Measurements from ENCODE around the gene CD47. TPM values are rescaled to one million over a fixed set of nuclear protein-coding genes. Genes with fewer than 3 reads are reported as not detected.
A peak's percentile ranks its signal among the peaks of the same experiment; 100 is the strongest.

The CD47 gene
- total RNA-seq, 2 experiments from 2014 or later, result 88.7 to 91.6 TPM

DNA sequence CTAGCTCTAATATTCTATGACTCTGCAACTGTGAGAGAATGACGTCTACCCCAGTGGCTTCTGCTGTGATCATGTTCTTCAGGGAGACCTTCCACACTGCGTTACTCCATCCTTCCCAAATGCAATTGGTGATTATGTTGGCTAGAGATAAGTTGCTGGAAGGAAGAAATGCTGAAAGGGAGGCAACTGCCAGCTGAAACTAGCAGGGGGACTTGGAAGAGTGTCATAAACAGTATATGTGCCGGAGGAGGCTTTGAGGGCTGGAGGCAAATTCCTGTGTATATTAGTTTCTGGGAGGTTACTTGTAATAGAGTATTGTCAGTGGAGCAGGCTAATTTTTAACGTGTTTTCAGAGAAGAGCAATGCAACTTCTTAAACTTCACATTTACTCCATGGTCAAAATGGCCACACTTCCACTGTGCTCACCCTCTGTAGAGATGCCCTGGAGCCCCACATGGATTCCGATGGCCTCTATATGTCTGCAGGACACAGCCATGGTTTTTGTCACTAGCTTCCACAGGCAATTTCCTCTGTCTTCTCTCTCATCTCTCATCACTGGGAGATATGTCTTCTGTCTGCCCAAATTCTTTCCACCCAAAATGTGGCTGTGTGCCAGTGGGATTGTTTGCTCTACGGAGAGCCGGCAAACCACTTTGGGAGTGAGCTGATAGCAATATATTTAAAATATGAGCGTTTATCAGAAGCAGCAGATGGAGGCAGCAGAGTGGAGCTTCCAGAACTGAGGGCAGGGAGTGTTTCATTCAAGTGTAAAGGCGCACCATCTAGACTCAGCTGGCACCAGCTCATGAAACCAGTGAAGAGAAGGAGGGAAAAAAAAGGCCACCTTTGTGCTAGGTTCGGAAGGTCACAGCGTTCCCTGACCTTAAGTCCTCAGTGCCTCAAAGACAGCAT is 13.3 kb upstream of the CD47 start:
- no peaks in the 10 kb centered on the region for H3K9me3 Mint-ChIP-seq
- CTCF ChIA-PET, result interaction anchor here (1.1 to 1.4 kb wide), 2 partner anchors 11 to 13 kb away, joined by 3 to 4 read pairs; no protein-coding TSS in a partner anchor
- H3K4me3 Mint-ChIP-seq, result no peak overlapping the region
- no peak for ATAC-seq
- H3K27me3 Mint-ChIP-seq, result no peaks in the 10 kb centered on the region
- DNase-seq, result no peak
- intact Hi-C loops (cut with micrococcal nuclease), result no loop called here
- peaks cover 42% of the 10 kb centered on the region for H3K4me1 Mint-ChIP-seq (ENCODE audit: low read depth)
- POLR2A ChIA-PET, result interaction anchor here (1.0 to 13.4 kb wide), 2 partner anchors 11 to 21 kb away, joined by 3 to 161 read pairs; no protein-coding TSS in a partner anchor
- TF ChIP-seq, protein P1, sequence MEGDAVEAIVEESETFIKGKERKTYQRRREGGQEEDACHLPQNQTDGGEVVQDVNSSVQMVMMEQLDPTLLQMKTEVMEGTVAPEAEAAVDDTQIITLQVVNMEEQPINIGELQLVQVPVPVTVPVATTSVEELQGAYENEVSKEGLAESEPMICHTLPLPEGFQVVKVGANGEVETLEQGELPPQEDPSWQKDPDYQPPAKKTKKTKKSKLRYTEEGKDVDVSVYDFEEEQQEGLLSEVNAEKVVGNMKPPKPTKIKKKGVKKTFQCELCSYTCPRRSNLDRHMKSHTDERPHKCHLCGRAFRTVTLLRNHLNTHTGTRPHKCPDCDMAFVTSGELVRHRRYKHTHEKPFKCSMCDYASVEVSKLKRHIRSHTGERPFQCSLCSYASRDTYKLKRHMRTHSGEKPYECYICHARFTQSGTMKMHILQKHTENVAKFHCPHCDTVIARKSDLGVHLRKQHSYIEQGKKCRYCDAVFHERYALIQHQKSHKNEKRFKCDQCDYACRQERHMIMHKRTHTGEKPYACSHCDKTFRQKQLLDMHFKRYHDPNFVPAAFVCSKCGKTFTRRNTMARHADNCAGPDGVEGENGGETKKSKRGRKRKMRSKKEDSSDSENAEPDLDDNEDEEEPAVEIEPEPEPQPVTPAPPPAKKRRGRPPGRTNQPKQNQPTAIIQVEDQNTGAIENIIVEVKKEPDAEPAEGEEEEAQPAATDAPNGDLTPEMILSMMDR (IDR thresholded peaks at IDR 0.05), result no peak
- H3K36me3 Mint-ChIP-seq (ENCODE audit: low read depth), result no peaks in the 10 kb centered on the region
- H3K27ac Mint-ChIP-seq, result no peak overlapping the region

DNA sequence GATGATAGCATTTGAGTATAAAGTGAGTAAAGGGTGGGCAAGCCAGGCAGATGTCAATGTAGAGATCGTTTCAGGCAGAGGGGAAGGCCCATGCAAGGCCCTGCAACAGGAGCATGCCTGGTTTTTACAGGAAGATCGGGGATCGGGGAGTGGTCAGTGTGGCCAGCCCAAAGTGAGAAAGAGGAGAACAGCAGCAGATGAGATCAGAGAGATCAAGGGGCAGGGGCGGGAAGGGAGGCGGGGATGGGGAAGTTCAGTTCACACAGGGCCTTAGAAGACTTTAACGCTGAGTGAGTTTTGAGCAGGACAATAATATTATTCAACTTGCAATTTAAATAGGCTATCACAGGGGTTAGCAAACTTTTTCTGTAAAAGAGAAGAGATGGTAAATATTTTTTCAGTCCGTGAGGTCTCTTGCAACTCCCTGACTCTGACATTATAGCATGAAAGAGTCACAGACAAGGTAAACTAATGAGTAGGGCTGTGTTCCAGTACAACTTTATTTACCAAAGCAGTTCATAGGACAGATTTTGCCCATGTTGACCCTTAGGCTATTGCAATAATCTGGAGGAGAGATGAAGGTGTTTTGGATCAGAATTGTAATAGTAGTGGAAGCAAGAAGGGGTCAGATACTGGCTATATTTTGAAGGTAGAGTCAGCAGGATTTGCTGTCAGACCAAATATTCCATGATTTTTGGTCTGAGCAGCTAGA is 12.4 kb upstream of the CD47 start:
- POLR2A ChIA-PET, result interaction anchor here (1.0 to 13.4 kb wide), 3 partner anchors 10 to 21 kb away, joined by 3 to 161 read pairs (median 8); no protein-coding TSS in a partner anchor
- H3K27ac Mint-ChIP-seq, result no peak overlapping the region
- ATAC-seq (no peak), DNase-seq (no peak)
- CTCF ChIA-PET, result no interaction called here
- peaks cover 43% of the 10 kb centered on the region for H3K4me1 Mint-ChIP-seq (ENCODE audit: low read depth)
- no peaks in the 10 kb centered on the region for H3K9me3 Mint-ChIP-seq
- no peaks in the 10 kb centered on the region for H3K27me3 Mint-ChIP-seq
- TF ChIP-seq, protein P1 (IDR thresholded peaks at IDR 0.05), result no peak
- H3K4me3 Mint-ChIP-seq, result no peak overlapping the region
- H3K36me3 Mint-ChIP-seq (ENCODE audit: low read depth), result no peaks in the 10 kb centered on the region
- intact Hi-C loops (cut with micrococcal nuclease), result no loop called here

DNA sequence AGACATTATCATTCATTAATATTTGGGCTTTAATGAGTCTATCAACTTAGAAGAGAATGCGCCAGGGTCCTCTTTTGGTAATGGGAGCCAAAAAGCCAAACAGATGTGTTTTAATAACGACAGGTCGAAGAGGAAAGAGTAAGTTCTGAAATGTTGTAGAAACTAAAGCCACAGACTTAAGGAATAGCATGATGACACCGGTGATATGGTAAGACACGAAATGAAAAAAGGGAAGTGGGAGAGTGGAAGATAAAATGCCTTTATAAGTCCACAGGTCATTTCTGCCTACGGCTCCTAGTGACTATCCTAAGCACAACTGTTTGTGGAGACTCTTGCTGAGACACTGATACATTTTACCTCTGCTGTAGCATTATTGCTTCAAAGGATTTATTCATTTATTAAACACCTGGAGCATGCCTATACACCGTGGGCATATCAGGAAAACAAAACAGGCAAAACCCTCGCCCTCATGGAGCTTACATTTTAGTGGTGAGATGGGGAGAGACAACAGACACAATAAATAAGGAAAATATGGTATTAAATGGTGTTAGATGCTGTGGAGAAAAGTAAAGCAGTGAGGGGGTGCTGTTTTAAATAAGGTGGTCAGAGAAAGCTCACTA is 11.7 kb upstream of the CD47 start:
- TF ChIP-seq, protein P1 (IDR thresholded peaks at IDR 0.05), result no peak
- H3K9me3 Mint-ChIP-seq, result no peaks in the 10 kb centered on the region
- H3K27ac Mint-ChIP-seq, result no peak overlapping the region
- ChIA-PET CTCF (no interaction called here), POLR2A (interaction anchor here (2.1 to 13.4 kb wide), 3 partner anchors 9 to 22 kb away, joined by 8 to 161 read pairs (median 42); no protein-coding TSS in a partner anchor)
- ATAC-seq (no peak), DNase-seq (no peak)
- no peaks in the 10 kb centered on the region for H3K36me3 Mint-ChIP-seq (ENCODE audit: low read depth)
- no peak overlapping the region for H3K4me3 Mint-ChIP-seq
- intact Hi-C loops (cut with micrococcal nuclease), result no loop called here
- H3K27me3 Mint-ChIP-seq, result no peaks in the 10 kb centered on the region
- peaks cover 45% of the 10 kb centered on the region for H3K4me1 Mint-ChIP-seq (ENCODE audit: low read depth)

DNA sequence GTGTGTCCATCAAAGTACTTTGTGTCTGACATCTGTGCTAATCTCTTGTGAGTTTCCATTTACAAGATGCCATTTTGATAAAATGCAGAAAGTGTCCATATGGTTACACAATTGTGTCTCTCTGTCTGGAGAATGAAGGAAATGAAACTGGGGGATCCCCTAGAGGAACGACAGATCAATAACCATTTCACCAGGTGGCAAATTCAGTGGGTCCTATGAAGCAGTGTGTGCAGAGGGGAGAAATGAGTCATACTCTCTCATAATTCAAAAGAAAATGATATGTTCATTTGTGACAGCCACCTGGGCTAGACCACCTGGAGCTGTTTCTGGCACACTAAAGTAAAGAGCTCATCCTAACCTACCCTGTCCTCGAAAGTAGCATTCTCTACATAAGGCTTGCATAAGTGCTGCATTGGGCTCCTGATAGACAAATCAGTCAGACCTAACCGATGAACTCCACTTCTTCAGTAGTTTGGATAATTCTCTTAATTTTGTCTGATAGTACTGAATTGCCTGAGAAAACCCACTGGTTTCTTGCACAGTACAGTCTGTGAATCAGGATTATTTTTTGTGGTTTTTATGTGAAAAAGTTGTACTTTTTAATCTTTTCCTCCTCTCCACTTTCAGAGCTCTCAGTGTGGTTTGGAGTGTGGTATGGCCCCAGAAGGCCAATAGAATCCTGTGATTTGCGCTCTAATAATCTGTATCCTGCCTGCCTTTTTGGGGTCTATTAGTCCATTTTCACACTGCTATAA is 10.3 kb upstream of the CD47 start:
- peak overlapping the region; percentile 85 for H3K27ac Mint-ChIP-seq
- H3K9me3 Mint-ChIP-seq, result no peaks in the 10 kb centered on the region
- no peaks in the 10 kb centered on the region for H3K27me3 Mint-ChIP-seq
- peak; percentile 73 for DNase-seq
- ChIA-PET CTCF (interaction anchor here (1.0 to 1.6 kb wide), 2 partner anchors 17 to 22 kb away, joined by 3 to 4 read pairs; no protein-coding TSS in a partner anchor), POLR2A (interaction anchor here (0.9 to 13.4 kb wide), 7 partner anchors 8 to 27 kb away, joined by 3 to 161 read pairs (median 8); no protein-coding TSS in a partner anchor)
- intact Hi-C loops (cut with micrococcal nuclease), result no loop called here
- peak overlapping the region; percentile 28 for H3K4me3 Mint-ChIP-seq
- TF ChIP-seq, protein P1 (IDR thresholded peaks at IDR 0.05), result no peak
- H3K36me3 Mint-ChIP-seq (ENCODE audit: low read depth), result no peaks in the 10 kb centered on the region
- H3K4me1 Mint-ChIP-seq (ENCODE audit: low read depth), result peaks cover 58% of the 10 kb centered on the region
- peak; percentile 83 for ATAC-seq

Measured in activated CD8-positive, alpha-beta T cell treated with anti-CD3 and anti-CD28 coated beads for 36 hours (primary cell).